ENCODE data around the gene KLRC4.
"Not testable (repeated sequence)": the region's sequence is repeated elsewhere in the genome, so short reads cannot be mapped to it uniquely, and the experiment has no call there.

Gene KLRC4

GRCh38 chr12:10368206-10369171 lies 41.1 kb downstream of the KLRC4 start:
- peak in 4 of 58 donors; percentile 19 to 29 (median 22) for DNase-seq

GRCh38 chr12:10367714-10368113 lies 41.8 kb downstream of the KLRC4 start:
- not testable (repeated sequence) for DNase-seq

GRCh38 chr12:10366875-10367274 lies 42.7 kb downstream of the KLRC4 start:
- DNase-seq = peak in 1 of 58 donors; percentile 39

- DNase-seq = peak in 3 of 58 donors; percentile 44 to 58 (median 54)
These were observed 43.7 kb downstream of the KLRC4 start for GRCh38 chr12:10365696-10366405.

- DNase-seq = peak in 38 of 58 donors; percentile 17 to 77 (median 52)
These were observed 44.5 kb downstream of the KLRC4 start for GRCh38 chr12:10364815-10365622.

GRCh38 chr12:10363914-10364814 lies 45.4 kb downstream of the KLRC4 start:
- DNase-seq = peak in 30 of 58 donors; percentile 19 to 81 (median 64)

- DNase-seq = no peak
These were observed 46.0 kb downstream of the KLRC4 start for GRCh38 chr12:10363658-10363913.

GRCh38 chr12:10362828-10363657 lies 46.5 kb downstream of the KLRC4 start:
- no peak for DNase-seq

GRCh38 chr12:10362325-10362724 lies 47.2 kb downstream of the KLRC4 start:
- DNase-seq = no peak

- DNase-seq = no peak
These were observed 47.9 kb downstream of the KLRC4 start for GRCh38 chr12:10361622-10362021.

GRCh38 chr12:10361084-10361483 lies 48.5 kb downstream of the KLRC4 start:
- peak in 8 of 58 donors; percentile 17 to 44 (median 24) for DNase-seq

- no peak for DNase-seq
These were observed 50.6 kb downstream of the KLRC4 start for GRCh38 chr12:10358969-10359368.

GRCh38 chr12:10358131-10358530 lies 51.4 kb downstream of the KLRC4 start:
- DNase-seq = no peak

All from anterior cingulate cortex (tissue), 58 donors.